NCI-H2196 treated with DMSO at 0.1 percent for 48 hours (cell line): ENCODE measurements around the gene RPS6KA2.

Source experiments
- DNase-seq: peaks from one replicate; lab custom pipeline; 2025; ENCODE audit not compliant: unreplicated experiment; lab: John Stamatoyannopoulos, UW

Gene RPS6KA2

GRCh38 chr6:166508726-166509125 is 118.3 kb downstream of the RPS6KA2 start:
- no peak for DNase-seq

- DNase-seq: no peak
These were observed 119.1 kb downstream of the RPS6KA2 start for GRCh38 chr6:166507809-166508564.

- no peak for DNase-seq
These were observed 119.7 kb downstream of the RPS6KA2 start for GRCh38 chr6:166507380-166507779.

- DNase-seq: no peak
These were observed 121.7 kb downstream of the RPS6KA2 start for GRCh38 chr6:166505133-166505905.

- DNase-seq: no peak
These were observed 123.0 kb downstream of the RPS6KA2 start for GRCh38 chr6:166504100-166504499.

GRCh38 chr6:166503167-166503744 is 123.8 kb downstream of the RPS6KA2 start:
- no peak for DNase-seq

GRCh38 chr6:166502453-166502852 is 124.6 kb downstream of the RPS6KA2 start:
- no peak for DNase-seq

GRCh38 chr6:166501246-166501645 is 125.8 kb downstream of the RPS6KA2 start:
- DNase-seq: no peak

- DNase-seq: no peak
These were observed 126.8 kb downstream of the RPS6KA2 start for GRCh38 chr6:166500246-166500645.

GRCh38 chr6:166499350-166500163 is 127.5 kb downstream of the RPS6KA2 start:
- DNase-seq: no peak

- DNase-seq: no peak
These were observed 128.2 kb downstream of the RPS6KA2 start for GRCh38 chr6:166498661-166499349.

- DNase-seq: no peak
These were observed 128.8 kb downstream of the RPS6KA2 start for GRCh38 chr6:166498228-166498627.

- no peak for DNase-seq
These were observed 129.8 kb downstream of the RPS6KA2 start for GRCh38 chr6:166497087-166497899.

- DNase-seq: no peak
These were observed 130.6 kb downstream of the RPS6KA2 start for GRCh38 chr6:166496460-166496859.

GRCh38 chr6:166495487-166496314 is 131.3 kb downstream of the RPS6KA2 start:
- DNase-seq: no peak

- no peak for DNase-seq
These were observed 132.1 kb downstream of the RPS6KA2 start for GRCh38 chr6:166494757-166495486.

- no peak for DNase-seq
These were observed 133.0 kb downstream of the RPS6KA2 start for GRCh38 chr6:166494101-166494441.

- no peak for DNase-seq
These were observed 133.5 kb downstream of the RPS6KA2 start for GRCh38 chr6:166493427-166494100.
